Panc1 (cell line): Measurements from ENCODE around the gene PTPRK. TPM values are rescaled to one million over a fixed set of nuclear protein-coding genes. Genes with fewer than 3 reads are reported as not detected.
A peak's percentile ranks its signal among the peaks of the same experiment; 100 is the strongest.

Source experiments
- ATAC-seq: fragments of 200-7000 bp; cut with Tn5 transposase; 2 replicates; pipeline ENCODE4 v1.9.1; 2020; ENCODE audit warnings: mild to moderate bottlenecking, moderate library complexity
- BruUV-seq: library from RNA; stranded (reverse); fragments of 400-500 nt; replicated peaks from 2 replicates; lab custom pipeline; 2021; lab: Mats Ljungman, UMichigan
- CTCF ChIA-PET: fragments of 300-600 bp; sonication (Branson Sonifier 250); formaldehyde crosslinking; loops from one replicate; lab custom pipeline; 2022; ENCODE audit warnings: antibody characterized with exemption; lab: Charles Lee
- POLR2A ChIA-PET: fragments of 300-600 bp; sonication (Branson Sonifier 250); formaldehyde crosslinking; loops from one replicate; lab custom pipeline; 2022; ENCODE audit warnings: antibody characterized with exemption; lab: Charles Lee
- DNase-seq: peaks from one replicate; pipeline ENCODE4 v3.0.0-alpha.2; 2010; ENCODE audit warnings: low read depth, low spot score
- H3K27ac ChIP-seq: 2 replicates; pipeline ENCODE4 v1.5.1; 2011; ENCODE audit warnings: mild to moderate bottlenecking, low read length, inconsistent platforms
- H3K27me3 ChIP-seq: fragments of 200-500 bp; sonication (Bioruptor generic); 2 replicates; pipeline ENCODE4 v1.6.0; 2014; ENCODE audit warnings: low read length, inconsistent platforms; ENCODE audit not compliant: control insufficient read depth, insufficient read depth
- H3K36me3 ChIP-seq: fragments of 200-500 bp; sonication (Bioruptor generic); 2 replicates; pipeline ENCODE4 v1.5.1; 2014; ENCODE audit warnings: inconsistent platforms, mild to moderate bottlenecking, low read length, moderate library complexity; ENCODE audit not compliant: control insufficient read depth, insufficient read depth
- H3K4me1 ChIP-seq: 2 replicates; pipeline ENCODE4 v1.5.1; 2011; ENCODE audit warnings: inconsistent platforms, mild to moderate bottlenecking, low read length, moderate library complexity; ENCODE audit not compliant: control insufficient read depth, insufficient read depth
- H3K4me3 ChIP-seq, 2 experiments: 2 replicates each; pipeline ENCODE4 v1.5.1; 2011 to 2012; ENCODE audit warnings: low read depth in 2 of 2, low read length in 2 of 2, mild to moderate bottlenecking in 2 of 2, inconsistent platforms in 1 of 2, moderate library complexity in 1 of 2
- H3K9me3 ChIP-seq: fragments of 200-500 bp; sonication (Bioruptor generic); 2 replicates; pipeline ENCODE4 v1.5.1; 2014; ENCODE audit warnings: low read depth, mild to moderate bottlenecking, inconsistent platforms, low read length, moderate library complexity; ENCODE audit not compliant: control insufficient read depth, insufficient read depth
- CTCF ChIP-seq: fragments of 450-650 bp; IDR thresholded peaks from 2 replicates; pipeline ENCODE4 v1.5.1; 2017; ENCODE audit warnings: mild to moderate bottlenecking
- POLR2AphosphoS5 ChIP-seq: IDR thresholded peaks from 2 replicates; pipeline ENCODE4 v1.6.1; 2012; ENCODE audit warnings: mild to moderate bottlenecking, low read depth, low read length, moderate library complexity
- REST ChIP-seq, 2 experiments: IDR thresholded peaks; 2 replicates each; pipeline ENCODE4 v1.6.1; 2011 to 2012; ENCODE audit warnings: low read depth in 2 of 2, control low read depth in 1 of 2, low read length in 1 of 2, mild to moderate bottlenecking in 1 of 2, moderate library complexity in 1 of 2; ENCODE audit not compliant: insufficient read depth in 1 of 2
- SIN3A ChIP-seq: IDR thresholded peaks from 2 replicates; pipeline ENCODE4 v1.6.1; 2012; ENCODE audit warnings: low read depth, mild to moderate bottlenecking, low read length, moderate library complexity, borderline replicate concordance; ENCODE audit not compliant: insufficient read depth
- TCF7L2 ChIP-seq: IDR thresholded peaks from 2 replicates; pipeline ENCODE4 v1.6.1; 2011; ENCODE audit warnings: mild to moderate bottlenecking, low read depth, low read length, inconsistent platforms
- in situ Hi-C: cut with HindIII; loops from 2 replicates; pipeline ENCODE4 v1.10.0; 2016; ENCODE audit warnings: low sequenced_read_pairs, low pct_unique_long_range_greater_than_20kb
- intact Hi-C: fragments of 100-400 bp; cut with micrococcal nuclease; formaldehyde crosslinking; loops from one replicate; pipeline ENCODE4 v1.10.0; 2022; ENCODE audit not compliant: unreplicated experiment
- total RNA-seq: library from RNA; stranded (reverse); gene quantifications from one replicate; pipeline ENCODE4 v1.2.1, GENCODE V29; 2021; ENCODE audit not compliant: unreplicated experiment

The PTPRK gene
- total RNA-seq, 1 experiment from 2014 or later: 61.8 TPM

GRCh38 chr6:127972815-127973214 is 547.6 kb downstream of the PTPRK start:
- ChIA-PET CTCF (no interaction called here), POLR2A (no interaction called here)
- intact Hi-C loops (no loop called here), in situ Hi-C loops (no loop called here)
- Histone ChIP-seq H3K4me3 (no peak overlapping the region), H3K27ac (peak overlapping the region; percentile 84), H3K27me3 (no peaks in the 10 kb centered on the region), H3K4me1 (peaks cover 18% of the 10 kb centered on the region), H3K9me3 (no peaks in the 10 kb centered on the region; the same call in 1 of the 2 replicates), H3K36me3 (peaks cover 7% of the 10 kb centered on the region)
- TF ChIP-seq POLR2AphosphoS5 (no peak), TCF7L2 (no peak), REST (IDR thresholded peaks at IDR 0.05; ENCODE audit: insufficient read depth in 1 of 2, low read depth in 2 of 2, low read length in 1 of 2) (no peak), SIN3A (no peak), CTCF (no peak)
- no TSS peak for BruUV-seq
- DNase-seq (no peak), ATAC-seq (no peak)

- peak; percentile 98 for ATAC-seq
- intact Hi-C loops (no loop called here), in situ Hi-C loops (no loop called here)
- TF ChIP-seq POLR2AphosphoS5 (peak; percentile 47; the same call in 1 of the 2 replicates), TCF7L2 (peak; percentile 56; the same call in 1 of the 2 replicates), SIN3A (no peak)
- H3K27me3 ChIP-seq: no peaks in the 10 kb centered on the region
- H3K4me3 ChIP-seq: peak overlapping the region in 1 of 2 experiments; percentile 31; a peak in 2 of 4 replicates
- peak overlapping the region; percentile 87 for H3K27ac ChIP-seq
- POLR2A ChIA-PET: interaction anchor here (0.7 kb wide), 1 partner anchor 175 kb away, joined by 3 read pairs; no protein-coding TSS in a partner anchor
- peaks cover 7% of the 10 kb centered on the region for H3K36me3 ChIP-seq
- peak; percentile 69 for DNase-seq
- no peaks in the 10 kb centered on the region; the same call in 1 of the 2 replicates for H3K9me3 ChIP-seq
- H3K4me1 ChIP-seq: peaks cover 18% of the 10 kb centered on the region
- no TSS peak for BruUV-seq
- CTCF ChIA-PET: no interaction called here
These were observed 548.4 kb downstream of the PTPRK start for GRCh38 chr6:127971945-127972391.

GRCh38 chr6:127971386-127971785 is 549.0 kb downstream of the PTPRK start:
- intact Hi-C loops: no loop called here
- POLR2A ChIA-PET: interaction anchor here (0.7 kb wide), 1 partner anchor 174 kb away, joined by 3 read pairs; no protein-coding TSS in a partner anchor
- H3K27ac ChIP-seq: peak overlapping the region; percentile 87
- TF ChIP-seq SIN3A: no peak
- TF ChIP-seq POLR2AphosphoS5: no peak
- no peak for TF ChIP-seq REST (IDR thresholded peaks at IDR 0.05; ENCODE audit: insufficient read depth in 1 of 2, low read depth in 2 of 2, low read length in 1 of 2)
- no peak for TF ChIP-seq TCF7L2
- no peak for TF ChIP-seq CTCF
- H3K36me3 ChIP-seq: peaks cover 4% of the 10 kb centered on the region; the same call in 1 of the 2 replicates
- H3K27me3 ChIP-seq: no peaks in the 10 kb centered on the region
- in situ Hi-C loops: no loop called here
- no peak overlapping the region for H3K4me3 ChIP-seq
- BruUV-seq: no TSS peak
- ATAC-seq (no peak), DNase-seq (no peak)
- H3K9me3 ChIP-seq: no peaks in the 10 kb centered on the region; the same call in 1 of the 2 replicates
- peaks cover 18% of the 10 kb centered on the region for H3K4me1 ChIP-seq
- CTCF ChIA-PET: no interaction called here
